SU-DHL-6 (cell line): ENCODE data around the gene H2BW2.

Source experiments
- CTCF ChIP-seq: fragments of 200-600 bp; sonication (generic); IDR thresholded peaks from one replicate; pipeline ENCODE4 v1.5.1; 2017; ENCODE audit warnings: antibody characterized with exemption, mild to moderate bottlenecking, low read length, moderate library complexity; ENCODE audit not compliant: insufficient read depth, poor library complexity, severe bottlenecking
- EZH2phosphoT487 ChIP-seq: fragments of 200-600 bp; sonication (generic), shearing (Covaris generic); conservative IDR thresholded peaks from 2 replicates; pipeline ENCODE4 v1.6.1; 2018; ENCODE audit warnings: mild to moderate bottlenecking, antibody characterized with exemption, low read length, moderate library complexity, mixed read lengths

DNA sequence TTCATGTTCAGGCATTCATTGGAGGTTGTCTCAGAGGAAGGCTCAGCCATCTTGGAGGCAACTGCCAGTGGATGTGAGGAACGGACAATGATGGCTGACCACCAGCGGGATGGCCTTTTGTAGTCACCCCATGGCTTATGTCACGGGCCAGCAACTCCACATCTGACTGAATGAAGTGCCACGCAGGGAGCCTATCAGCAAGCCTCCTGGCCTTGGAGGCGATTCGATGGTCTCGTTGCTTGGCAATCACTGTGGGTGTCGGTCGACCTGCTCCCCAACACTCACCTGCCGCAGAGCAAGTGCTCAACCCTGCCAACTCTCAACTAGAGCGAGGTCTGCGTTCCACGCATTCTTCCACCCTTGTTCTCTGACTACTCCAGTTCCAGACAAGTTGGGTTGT, 7.4 kb downstream of the H2BW2 start:
- TF ChIP-seq CTCF, result no peak
- TF ChIP-seq EZH2phosphoT487, result no peak
